ENCODE results near the gene FHOD3.

DNA sequence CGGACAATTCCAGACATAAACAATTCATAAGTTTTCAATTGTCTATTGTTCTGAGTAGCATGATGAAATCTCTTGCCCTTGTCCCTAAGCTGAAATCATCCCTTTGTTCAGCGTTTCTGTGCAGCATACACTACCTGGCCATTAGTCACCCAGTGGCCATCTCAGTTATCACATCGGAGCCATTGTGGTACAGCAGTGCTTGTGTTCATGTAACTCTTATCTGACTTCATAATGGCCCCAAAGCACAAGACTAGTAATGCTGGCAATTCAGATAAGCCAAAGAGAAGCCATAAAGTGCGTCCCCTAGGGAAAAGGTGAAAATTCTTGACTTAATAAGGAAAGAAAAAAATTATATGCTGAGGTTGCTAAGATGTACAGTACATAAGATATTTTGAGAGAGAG, 127.2 kb downstream of the FHOD3 start:
- TF ChIP-seq EZH2phosphoT487 (IDR thresholded peaks at IDR 0.05; ENCODE audit: borderline replicate concordance, low read length) (no peak), CTCF (conservative IDR thresholded peaks at IDR 0.05; ENCODE audit: low read depth, low read length) (no peak), EZH2 (IDR thresholded peaks at IDR 0.05; ENCODE audit: low read length, unreplicated experiment) (no peak)
